GM21529 (cell line): ENCODE data around the gene CACNG6.

ENCODE experiments used
- ATAC-seq: cut with Tn5 transposase; IDR thresholded peaks from one replicate; pipeline ENCODE4 v1.9.1; 2021; ENCODE audit not compliant: unreplicated experiment

CACNG6 gene

GRCh38 chr19:53966931-53967330, 24.5 kb upstream of the CACNG6 start:
- ATAC-seq = no peak

- no peak for ATAC-seq
Observed at GRCh38 chr19:53969366-53969765, 22.1 kb upstream of the CACNG6 start.

- no peak for ATAC-seq
Observed at GRCh38 chr19:53971673-53972072, 19.8 kb upstream of the CACNG6 start.

GRCh38 chr19:53977429-53977990, 13.9 kb upstream of the CACNG6 start:
- no peak for ATAC-seq

GRCh38 chr19:53977991-53978731, 13.3 kb upstream of the CACNG6 start:
- no peak for ATAC-seq

- no peak for ATAC-seq
Observed at GRCh38 chr19:53978975-53979801, 12.2 kb upstream of the CACNG6 start.

GRCh38 chr19:53980539-53981375, 10.7 kb upstream of the CACNG6 start:
- ATAC-seq = no peak

- no peak for ATAC-seq
Observed at GRCh38 chr19:53981376-53981951, 10.0 kb upstream of the CACNG6 start.

- no peak for ATAC-seq
Observed at GRCh38 chr19:53982001-53982451, 9.4 kb upstream of the CACNG6 start.

- ATAC-seq = no peak
Observed at GRCh38 chr19:53982611-53983010, 8.8 kb upstream of the CACNG6 start.

- ATAC-seq = no peak
Observed at GRCh38 chr19:53983457-53984289, 7.8 kb upstream of the CACNG6 start.

GRCh38 chr19:53985863-53986262, 5.6 kb upstream of the CACNG6 start:
- no peak for ATAC-seq

GRCh38 chr19:53988981-53989380, 2.5 kb upstream of the CACNG6 start:
- no peak for ATAC-seq

- ATAC-seq = no peak
Observed at GRCh38 chr19:53989600-53990533, 1.6 kb upstream of the CACNG6 start.

- no peak for ATAC-seq
Observed at GRCh38 chr19:53992211-53992610, 774 bp downstream of the CACNG6 start.

GRCh38 chr19:53992815-53993214, 1.4 kb downstream of the CACNG6 start:
- no peak for ATAC-seq

GRCh38 chr19:53993448-53993847, 2.0 kb downstream of the CACNG6 start:
- no peak for ATAC-seq

GRCh38 chr19:53994811-53995210, 3.4 kb downstream of the CACNG6 start:
- no peak for ATAC-seq

GRCh38 chr19:53998223-53998622, 6.8 kb downstream of the CACNG6 start:
- no peak for ATAC-seq
